GM20000 (cell line): Measurements from ENCODE around the gene PCSK7.

Experiments used
- DNase-seq: peaks from one replicate; pipeline ENCODE4 v3.0.0; 2012; ENCODE audit warnings: low spot score
- TF ChIP-seq, protein P1 (sequence below): IDR thresholded peaks from 2 replicates; pipeline ENCODE4 v1.5.1; 2012; ENCODE audit warnings: mild to moderate bottlenecking, control low read depth; ENCODE audit errors: extremely low read depth, missing control alignments

PCSK7 gene

GRCh38 chr11:117179048-117179999 is 52.5 kb downstream of the PCSK7 start:
- DNase-seq, result peak; percentile 57

DNA sequence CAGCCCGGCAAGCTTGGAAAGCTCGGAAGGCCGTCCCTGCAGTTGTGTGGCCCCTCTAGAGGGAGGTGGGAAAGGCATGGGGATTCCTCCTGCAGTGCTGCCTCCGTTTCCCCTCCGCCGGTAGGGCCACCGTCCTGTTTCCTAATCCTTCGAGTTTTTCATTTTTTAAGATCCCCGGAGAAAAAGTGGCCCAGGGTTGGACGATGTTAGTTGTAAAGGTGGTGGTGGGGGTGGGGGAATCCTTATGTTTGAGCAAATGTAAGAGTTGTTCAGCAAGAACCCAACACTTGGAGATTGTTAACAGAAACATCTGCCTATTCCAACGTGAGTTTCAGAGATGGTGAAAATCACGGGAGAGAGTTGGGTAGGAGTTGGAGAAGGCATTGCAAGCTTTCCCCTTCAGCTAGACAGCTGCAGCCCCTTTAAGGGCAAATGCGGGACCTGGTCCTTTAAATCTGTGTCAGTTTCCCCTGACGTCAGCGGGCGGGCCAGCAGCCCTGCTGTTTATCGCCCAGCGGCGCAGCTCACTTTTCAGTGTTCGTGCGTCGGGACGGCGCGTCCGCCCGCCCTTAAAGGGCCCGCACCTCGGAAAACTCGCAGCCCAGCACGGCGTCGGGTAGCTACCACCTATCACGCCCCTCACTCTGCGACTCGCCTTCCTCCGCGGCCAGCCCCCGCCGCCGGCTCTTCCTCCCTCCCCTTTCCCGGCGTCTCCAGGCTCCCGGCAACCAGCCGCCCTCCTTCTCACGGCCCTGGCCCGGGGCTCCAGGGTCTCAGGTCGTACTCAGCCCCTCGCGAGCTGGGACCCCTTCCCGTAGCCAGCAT is 53.5 kb downstream of the PCSK7 start, which contains the start of gene SIDT2:
TSS of gene SIDT2 (plus strand) at position 534 of the 825 bp plus-strand sequence. CDS start 521 bp downstream, outside the sequence.
- TF ChIP-seq, protein P1, sequence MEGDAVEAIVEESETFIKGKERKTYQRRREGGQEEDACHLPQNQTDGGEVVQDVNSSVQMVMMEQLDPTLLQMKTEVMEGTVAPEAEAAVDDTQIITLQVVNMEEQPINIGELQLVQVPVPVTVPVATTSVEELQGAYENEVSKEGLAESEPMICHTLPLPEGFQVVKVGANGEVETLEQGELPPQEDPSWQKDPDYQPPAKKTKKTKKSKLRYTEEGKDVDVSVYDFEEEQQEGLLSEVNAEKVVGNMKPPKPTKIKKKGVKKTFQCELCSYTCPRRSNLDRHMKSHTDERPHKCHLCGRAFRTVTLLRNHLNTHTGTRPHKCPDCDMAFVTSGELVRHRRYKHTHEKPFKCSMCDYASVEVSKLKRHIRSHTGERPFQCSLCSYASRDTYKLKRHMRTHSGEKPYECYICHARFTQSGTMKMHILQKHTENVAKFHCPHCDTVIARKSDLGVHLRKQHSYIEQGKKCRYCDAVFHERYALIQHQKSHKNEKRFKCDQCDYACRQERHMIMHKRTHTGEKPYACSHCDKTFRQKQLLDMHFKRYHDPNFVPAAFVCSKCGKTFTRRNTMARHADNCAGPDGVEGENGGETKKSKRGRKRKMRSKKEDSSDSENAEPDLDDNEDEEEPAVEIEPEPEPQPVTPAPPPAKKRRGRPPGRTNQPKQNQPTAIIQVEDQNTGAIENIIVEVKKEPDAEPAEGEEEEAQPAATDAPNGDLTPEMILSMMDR, result no peak
- DNase-seq, result peak; percentile 91

More at GRCh38 chr11:117179048-117179999, 52.5 kb downstream of the PCSK7 start:
- TF ChIP-seq, protein P1, result no peak

GRCh38 chr11:117177534-117178209 is 54.2 kb downstream of the PCSK7 start:
- TF ChIP-seq, protein P1, result no peak
- no peak for DNase-seq

DNA sequence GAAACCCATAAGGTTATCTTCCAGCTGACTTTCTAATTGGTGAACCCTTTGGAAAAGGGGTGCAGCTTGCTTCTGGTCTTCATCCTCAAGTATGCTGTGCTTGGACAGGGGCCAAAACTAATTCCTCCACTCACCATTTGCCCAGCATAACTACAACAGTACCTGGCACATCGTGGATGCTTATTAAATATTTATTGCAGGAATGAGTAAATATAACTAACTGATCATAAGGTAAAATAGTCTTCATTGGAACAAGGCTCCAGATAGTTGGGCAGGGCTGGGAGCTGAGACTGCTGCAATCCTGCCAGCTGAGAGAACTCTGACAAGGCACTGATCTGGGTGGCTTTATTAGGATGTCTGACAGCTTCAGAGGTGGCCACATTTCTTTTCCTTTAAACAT is 55.7 kb downstream of the PCSK7 start:
- TF ChIP-seq, protein P1, result no peak
- DNase-seq, result no peak

DNA sequence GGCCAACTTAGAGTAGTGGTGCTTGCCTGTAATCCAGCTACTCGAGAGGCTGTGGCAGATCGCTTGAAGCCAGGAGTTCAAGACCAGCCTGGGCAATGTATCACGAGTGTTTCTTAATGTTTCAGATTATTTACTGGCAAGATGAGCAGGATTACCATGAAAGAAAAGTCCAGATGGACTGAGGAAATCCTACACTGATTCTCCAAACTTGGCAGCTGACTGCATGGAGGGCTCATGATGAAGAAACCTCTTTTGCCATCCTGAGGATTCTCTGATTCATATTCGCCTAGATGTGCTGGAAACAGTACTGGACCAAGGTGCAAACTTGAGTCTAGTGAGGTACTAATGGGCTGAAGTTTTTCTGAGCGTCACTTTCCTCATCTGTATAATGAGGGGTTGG is 56.1 kb downstream of the PCSK7 start:
- TF ChIP-seq, protein P1, result no peak
- no peak for DNase-seq

- no peak for DNase-seq
- TF ChIP-seq, protein P1, result no peak
Observed at GRCh38 chr11:117175104-117175503, 56.8 kb downstream of the PCSK7 start.
